HepG2 (cell line): ENCODE data around the gene ZNF77. TPM values are rescaled to one million over a fixed set of nuclear protein-coding genes. Genes with fewer than 3 reads are reported as not detected.

Source experiments
- CAMTA2 ChIP-seq: sonication (generic); formaldehyde crosslinking; IDR thresholded peaks from 2 replicates; pipeline ENCODE4 v1.4.0; 2020; ENCODE audit warnings: mild to moderate bottlenecking, missing genetic modification reagents, borderline replicate concordance
- CEBPB ChIP-seq: IDR thresholded peaks from 2 replicates; pipeline ENCODE4 v1.6.1; 2011; ENCODE audit warnings: low read depth, low read length, improper control_type of control experiment, borderline replicate concordance
- HNF4G ChIP-seq, 2 experiments: sonication (generic) in 1 of 2; formaldehyde crosslinking in 1 of 2; IDR thresholded peaks; 2 replicates each; pipeline versions ENCODE4 v1.4.0 to v1.6.1; 2011 to 2020; ENCODE audit warnings: borderline replicate concordance in 2 of 2, low read depth in 2 of 2, mild to moderate bottlenecking in 2 of 2, low read length in 1 of 2, missing genetic modification reagents in 1 of 2, moderate library complexity in 1 of 2
- HNRNPLL ChIP-seq: fragments of 200-400 bp; formaldehyde crosslinking; IDR thresholded peaks from 2 replicates; pipeline ENCODE4 v1.6.1; 2017; ENCODE audit warnings: mild to moderate bottlenecking, low read depth, low read length; ENCODE audit not compliant: poor library complexity, severe bottlenecking
- IKZF4 ChIP-seq: sonication (generic); formaldehyde crosslinking; IDR thresholded peaks from 2 replicates; pipeline ENCODE4 v1.5.1; 2020; ENCODE audit warnings: borderline replicate concordance, mild to moderate bottlenecking, low read depth, missing genetic modification reagents; ENCODE audit errors: not compliant biosample characterization
- MBNL3 ChIP-seq: fragments of 250-450 bp; sonication (Bioruptor Pico); conservative IDR thresholded peaks from 2 replicates; pipeline ENCODE4 v1.8.0; 2022; ENCODE audit warnings: mild to moderate bottlenecking, inconsistent platforms
- NCOA2 ChIP-seq: sonication (generic); formaldehyde crosslinking; IDR thresholded peaks from 2 replicates; pipeline ENCODE4 v1.8.0; 2022; ENCODE audit warnings: inconsistent platforms
- PRDM10 ChIP-seq: sonication (generic); formaldehyde crosslinking; IDR thresholded peaks from 2 replicates; pipeline ENCODE4 v1.4.0; 2020; ENCODE audit warnings: low read depth, missing genetic modification reagents
- PRMT3 ChIP-seq: sonication (generic); formaldehyde crosslinking; IDR thresholded peaks from 2 replicates; pipeline ENCODE4 v1.8.1; 2022; ENCODE audit warnings: low read depth, mild to moderate bottlenecking, moderate library complexity, missing genetic modification reagents, borderline replicate concordance
- PTBP1 ChIP-seq: fragments of 200-400 bp; formaldehyde crosslinking; IDR thresholded peaks from 2 replicates; pipeline ENCODE4 v1.6.1; 2018; ENCODE audit warnings: low read length, low read depth; ENCODE audit not compliant: poor library complexity, severe bottlenecking
- SUZ12 ChIP-seq: fragments of 150-350 bp; IDR thresholded peaks from 2 replicates; pipeline ENCODE4 v1.6.1; 2014; ENCODE audit warnings: low read depth, low read length
- ZNF292 ChIP-seq: sonication (generic); formaldehyde crosslinking; IDR thresholded peaks from 2 replicates; pipeline ENCODE4 v1.8.1; 2022; ENCODE audit warnings: mild to moderate bottlenecking, low read depth, missing genetic modification reagents, borderline replicate concordance
- ZNF446 ChIP-seq: sonication (generic); formaldehyde crosslinking; IDR thresholded peaks from 2 replicates; pipeline ENCODE4 v1.5.0; 2020; ENCODE audit warnings: mild to moderate bottlenecking, missing genetic modification reagents
- ZNF770 ChIP-seq: sonication (generic); formaldehyde crosslinking; IDR thresholded peaks from 2 replicates; pipeline ENCODE4 v1.5.0; 2020; ENCODE audit warnings: mild to moderate bottlenecking, missing genetic modification reagents
- polyA plus RNA-seq, 8 experiments: library from polyadenylated mRNA; depleted of rRNA in 3 of 8; stranded (reverse) in 7 of 8; unstranded in 1 of 8; fragments of >200 nt; fragmentation: Illumina TruSeq in 4 of 8; extraction: Trizol in 4 of 8; gene quantifications; 2 replicates each; pipeline versions ENCODE4 v1.2.1 to v1.2.3, GENCODE V29; 2011 to 2016; ENCODE audit warnings: low read depth in 4 of 8, missing spikeins in 1 of 8, mixed read lengths in 1 of 8; ENCODE audit not compliant: insufficient read depth in 1 of 8
- total RNA-seq, 5 experiments: library from RNA; depleted of rRNA; stranded (reverse); fragments of >200 nt; fragmentation: Illumina TruSeq; extraction: Trizol; gene quantifications; 2 replicates each; pipeline ENCODE4 v1.2.3, GENCODE V29; 2016; ENCODE audit warnings: low read depth in 1 of 5
- TF ChIP-seq, protein P1 (sequence below): sonication (generic); formaldehyde crosslinking; IDR thresholded peaks from 2 replicates; pipeline ENCODE4 v1.5.1; 2020; ENCODE audit warnings: mild to moderate bottlenecking, missing genetic modification reagents, borderline replicate concordance

Gene ZNF77
- total and polyA plus RNA-seq, 2 of the 13 experiments (the other 11 are each of a cell fraction or from before 2014, with no cell fraction given) = 7.1 to 11.5 TPM

DNA sequence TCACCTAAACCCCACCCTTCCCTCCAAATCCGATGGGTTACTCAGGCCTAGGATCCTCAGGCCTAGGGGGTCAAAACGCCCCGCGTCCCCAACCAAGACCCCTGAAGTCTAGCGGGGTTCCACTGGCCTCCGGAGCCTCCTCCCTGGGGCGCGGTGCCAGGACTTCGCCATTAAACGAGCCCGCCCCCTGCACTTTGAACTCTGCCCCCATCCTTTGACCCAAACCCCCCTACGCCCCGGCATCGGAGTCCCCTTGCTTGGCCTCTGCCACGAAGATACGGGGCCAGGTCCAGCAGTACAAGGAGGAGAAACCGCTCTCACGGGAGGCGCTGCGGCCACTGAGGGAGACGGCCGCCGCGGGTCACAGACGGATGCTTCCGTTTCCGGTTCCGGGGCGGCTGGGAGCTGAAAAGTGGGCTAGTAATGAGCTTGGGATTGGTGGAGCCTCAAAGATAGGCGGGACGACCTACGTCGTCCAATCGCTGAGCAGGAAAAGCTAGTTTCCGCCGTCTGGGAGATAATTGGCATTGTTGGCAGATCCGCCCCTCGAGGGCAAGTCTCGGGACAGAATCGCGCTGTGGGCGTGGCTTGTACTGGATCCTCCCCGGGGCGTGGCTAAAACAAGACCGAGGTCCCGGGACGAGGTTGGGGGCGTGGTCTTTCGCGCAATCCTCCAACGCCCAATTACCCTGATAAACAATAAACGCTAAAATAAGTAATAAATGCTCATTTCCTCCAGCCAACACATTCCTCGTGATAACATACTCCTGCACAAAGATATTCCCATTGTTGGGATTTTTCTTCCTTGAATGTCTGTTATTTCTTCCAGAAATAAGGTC lies 5.7 kb upstream of the ZNF77 start (continued):
- no peak for TF ChIP-seq PRMT3 (CRISPR knock-in tag)
- no peak for TF ChIP-seq ZNF446 (CRISPR knock-in tag)
- TF ChIP-seq MBNL3 (CRISPR knock-in tag) = no peak
- TF ChIP-seq NCOA2 (CRISPR knock-in tag) = no peak
- TF ChIP-seq SUZ12 = no peak
- peak; percentile 67; the same call in 1 of the 2 replicates for TF ChIP-seq CAMTA2
- peak; percentile 58 for TF ChIP-seq HNRNPLL
- TF ChIP-seq, protein P1, sequence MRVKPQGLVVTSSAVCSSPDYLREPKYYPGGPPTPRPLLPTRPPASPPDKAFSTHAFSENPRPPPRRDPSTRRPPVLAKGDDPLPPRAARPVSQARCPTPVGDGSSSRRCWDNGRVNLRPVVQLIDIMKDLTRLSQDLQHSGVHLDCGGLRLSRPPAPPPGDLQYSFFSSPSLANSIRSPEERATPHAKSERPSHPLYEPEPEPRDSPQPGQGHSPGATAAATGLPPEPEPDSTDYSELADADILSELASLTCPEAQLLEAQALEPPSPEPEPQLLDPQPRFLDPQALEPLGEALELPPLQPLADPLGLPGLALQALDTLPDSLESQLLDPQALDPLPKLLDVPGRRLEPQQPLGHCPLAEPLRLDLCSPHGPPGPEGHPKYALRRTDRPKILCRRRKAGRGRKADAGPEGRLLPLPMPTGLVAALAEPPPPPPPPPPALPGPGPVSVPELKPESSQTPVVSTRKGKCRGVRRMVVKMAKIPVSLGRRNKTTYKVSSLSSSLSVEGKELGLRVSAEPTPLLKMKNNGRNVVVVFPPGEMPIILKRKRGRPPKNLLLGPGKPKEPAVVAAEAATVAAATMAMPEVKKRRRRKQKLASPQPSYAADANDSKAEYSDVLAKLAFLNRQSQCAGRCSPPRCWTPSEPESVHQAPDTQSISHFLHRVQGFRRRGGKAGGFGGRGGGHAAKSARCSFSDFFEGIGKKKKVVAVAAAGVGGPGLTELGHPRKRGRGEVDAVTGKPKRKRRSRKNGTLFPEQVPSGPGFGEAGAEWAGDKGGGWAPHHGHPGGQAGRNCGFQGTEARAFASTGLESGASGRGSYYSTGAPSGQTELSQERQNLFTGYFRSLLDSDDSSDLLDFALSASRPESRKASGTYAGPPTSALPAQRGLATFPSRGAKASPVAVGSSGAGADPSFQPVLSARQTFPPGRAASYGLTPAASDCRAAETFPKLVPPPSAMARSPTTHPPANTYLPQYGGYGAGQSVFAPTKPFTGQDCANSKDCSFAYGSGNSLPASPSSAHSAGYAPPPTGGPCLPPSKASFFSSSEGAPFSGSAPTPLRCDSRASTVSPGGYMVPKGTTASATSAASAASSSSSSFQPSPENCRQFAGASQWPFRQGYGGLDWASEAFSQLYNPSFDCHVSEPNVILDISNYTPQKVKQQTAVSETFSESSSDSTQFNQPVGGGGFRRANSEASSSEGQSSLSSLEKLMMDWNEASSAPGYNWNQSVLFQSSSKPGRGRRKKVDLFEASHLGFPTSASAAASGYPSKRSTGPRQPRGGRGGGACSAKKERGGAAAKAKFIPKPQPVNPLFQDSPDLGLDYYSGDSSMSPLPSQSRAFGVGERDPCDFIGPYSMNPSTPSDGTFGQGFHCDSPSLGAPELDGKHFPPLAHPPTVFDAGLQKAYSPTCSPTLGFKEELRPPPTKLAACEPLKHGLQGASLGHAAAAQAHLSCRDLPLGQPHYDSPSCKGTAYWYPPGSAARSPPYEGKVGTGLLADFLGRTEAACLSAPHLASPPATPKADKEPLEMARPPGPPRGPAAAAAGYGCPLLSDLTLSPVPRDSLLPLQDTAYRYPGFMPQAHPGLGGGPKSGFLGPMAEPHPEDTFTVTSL = no peak
- TF ChIP-seq ZNF770 (CRISPR knock-in tag) = peak; percentile 77
- TF ChIP-seq PRDM10 = no peak
- no peak for TF ChIP-seq PTBP1
- peak; percentile 61; the same call in 1 of the 2 replicates for TF ChIP-seq HNF4G (IDR thresholded peaks at IDR 0.05; ENCODE audit: borderline replicate concordance, low read depth, low read length)
- TF ChIP-seq HNF4G (CRISPR knock-in tag; IDR thresholded peaks at IDR 0.05; ENCODE audit: borderline replicate concordance, low read depth) = peak; percentile 64; the same call in 1 of the 2 replicates
- no peak for TF ChIP-seq IKZF4
- TF ChIP-seq ZNF292 (CRISPR knock-in tag) = no peak
- TF ChIP-seq CEBPB = no peak
